HCT116 (cell line): Measurements from ENCODE around the gene UNK. TPM values are rescaled to one million over a fixed set of nuclear protein-coding genes. Genes with fewer than 3 reads are reported as not detected.

Experiments used
- ATAC-seq: fragments of 200-7000 bp; cut with Tn5 transposase; 2 replicates; pipeline ENCODE4 v1.9.1; 2020; ENCODE audit warnings: mild to moderate bottlenecking, moderate library complexity
- BruUV-seq: library from RNA; stranded (reverse); fragments of 400-500 nt; replicated peaks from 2 replicates; lab custom pipeline; 2021; lab: Mats Ljungman, UMichigan
- CTCF ChIA-PET: fragments of 300-600 bp; sonication (Branson Sonifier 250); formaldehyde crosslinking; loops from one replicate; lab custom pipeline; 2021; ENCODE audit warnings: antibody characterized with exemption; lab: Charles Lee
- POLR2A ChIA-PET: fragments of 300-600, 350-600 bp; sonication (Branson Sonifier 250); formaldehyde crosslinking; loops from one replicate; lab custom pipeline; 2021; ENCODE audit warnings: antibody characterized with exemption; lab: Charles Lee
- RAD21 ChIA-PET, 2 experiments: fragments of 300-600 bp; sonication (Branson Sonifier 250); formaldehyde crosslinking; loops; one replicate each; lab custom pipeline; 2023; ENCODE audit warnings: low total read pairs in 2 of 2; ENCODE audit not compliant: uncharacterized antibody in 2 of 2, unreplicated experiment in 2 of 2, low non-redundant PET in 1 of 2; lab: Charles Lee
- DNase-seq: peaks from one replicate; pipeline ENCODE4 v3.0.0-alpha.2; 2010; ENCODE audit warnings: low read depth, low spot score
- H2AFZ ChIP-seq: fragments of 200-600 bp; shearing (Covaris generic), sonication (generic); 2 replicates; pipeline ENCODE4 v1.6.1; 2017; ENCODE audit warnings: low read depth, mixed run types, mixed read lengths, antibody characterized with exemption, low read length; ENCODE audit not compliant: poor library complexity, severe bottlenecking
- H3K27ac ChIP-seq: 2 replicates; pipeline ENCODE4 v1.5.1; 2012; ENCODE audit warnings: low read depth, low read length
- H3K27me3 ChIP-seq: fragments of 200-600 bp; sonication (generic); 2 replicates; pipeline ENCODE4 v1.6.1; 2016; ENCODE audit warnings: mixed run types, low read length, mixed read lengths; ENCODE audit not compliant: insufficient read depth
- H3K36me3 ChIP-seq, 2 experiments: fragments of 200-500 bp in 1 of 2; fragments of 200-600 bp in 1 of 2; sonication (Bioruptor generic) in 1 of 2; sonication (generic) in 1 of 2; 2 replicates each; pipeline versions ENCODE4 v1.5.1 to v1.6.1; 2014 to 2016; ENCODE audit warnings: low read length in 2 of 2, inconsistent platforms in 1 of 2, mixed read lengths in 1 of 2, mixed run types in 1 of 2; ENCODE audit not compliant: insufficient read depth in 2 of 2, control insufficient read depth in 1 of 2
- H3K4me1 ChIP-seq, 2 experiments: fragments of 200-600 bp in 1 of 2; sonication (generic) in 1 of 2; 2 replicates each; pipeline versions ENCODE4 v1.5.1 to v1.6.1; 2012 to 2017; ENCODE audit warnings: low read length in 2 of 2, inconsistent platforms in 1 of 2, mild to moderate bottlenecking in 1 of 2, mixed read lengths in 1 of 2, mixed run types in 1 of 2, moderate library complexity in 1 of 2; ENCODE audit not compliant: insufficient read depth in 2 of 2, control insufficient read depth in 1 of 2
- H3K4me2 ChIP-seq: fragments of 200-600 bp; sonication (generic); 2 replicates; pipeline ENCODE4 v1.6.1; 2017; ENCODE audit warnings: mixed run types, low read length, mixed read lengths
- H3K4me3 ChIP-seq, 2 experiments: fragments of 200-600 bp in 1 of 2; sonication (generic) in 1 of 2; replicated peaks in 1 of 2; 2 replicates each; pipeline ENCODE4 v1.5.1; 2011 to 2016; ENCODE audit warnings: low read length in 2 of 2, control low read depth in 1 of 2, low read depth in 1 of 2, mild to moderate bottlenecking in 1 of 2, mixed read lengths in 1 of 2, mixed run types in 1 of 2
- H3K79me2 ChIP-seq: fragments of 200-600 bp; sonication (generic); 2 replicates; pipeline ENCODE4 v1.6.1; 2017; ENCODE audit warnings: mild to moderate bottlenecking, mixed run types, low read length, moderate library complexity, mixed read lengths; ENCODE audit not compliant: insufficient read depth
- H3K9ac ChIP-seq: fragments of 200-600 bp; sonication (generic); 2 replicates; pipeline ENCODE4 v1.6.1; 2016; ENCODE audit warnings: low read length, mixed read lengths
- H3K9me2 ChIP-seq: fragments of 200-600 bp; sonication (generic), shearing (Covaris generic); 2 replicates; pipeline ENCODE4 v1.6.1; 2017; ENCODE audit warnings: mixed run types, mild to moderate bottlenecking, moderate library complexity; ENCODE audit not compliant: insufficient read depth
- H3K9me3 ChIP-seq, 2 experiments: fragments of 200-500 bp in 1 of 2; fragments of 200-600 bp in 1 of 2; sonication (Bioruptor generic) in 1 of 2; sonication (generic) in 1 of 2; 2 replicates each; pipeline ENCODE4 v1.6.1; 2014 to 2017; ENCODE audit warnings: low read length in 2 of 2, mixed read lengths in 2 of 2, inconsistent platforms in 1 of 2, low read depth in 1 of 2, mild to moderate bottlenecking in 1 of 2, mixed run types in 1 of 2, moderate library complexity in 1 of 2; ENCODE audit not compliant: control insufficient read depth in 1 of 2, insufficient read depth in 1 of 2
- H4K20me1 ChIP-seq: fragments of 200-600 bp; sonication (generic), shearing (Covaris generic); 2 replicates; pipeline ENCODE4 v1.6.1; 2017; ENCODE audit warnings: mixed run types, mild to moderate bottlenecking, moderate library complexity; ENCODE audit not compliant: insufficient read depth
- CEBPB ChIP-seq: IDR thresholded peaks from 2 replicates; pipeline ENCODE4 v1.6.1; 2012; ENCODE audit warnings: low read depth
- EZH2 ChIP-seq: fragments of 200-600 bp; sonication (generic); IDR thresholded peaks from 2 replicates; pipeline ENCODE4 v1.6.1; 2017; ENCODE audit warnings: antibody characterized with exemption, mixed run types
- EZH2phosphoT487 ChIP-seq: fragments of 200-600 bp; IDR thresholded peaks from 2 replicates; pipeline ENCODE4 v1.6.1; 2018; ENCODE audit warnings: antibody characterized with exemption, borderline replicate concordance
- JUND ChIP-seq: IDR thresholded peaks from 2 replicates; pipeline ENCODE4 v1.6.1; 2012
- TCF7L2 ChIP-seq: IDR thresholded peaks from 2 replicates; pipeline ENCODE4 v1.7.0; 2011; ENCODE audit warnings: borderline replicate concordance, inconsistent platforms; ENCODE audit not compliant: insufficient read depth, insufficient read length; ENCODE audit errors: extremely low read depth
- ZNF274 ChIP-seq: fragments of 200-500 bp; sonication (Bioruptor generic); IDR thresholded peaks from 2 replicates; pipeline ENCODE4 v1.6.1; 2014; ENCODE audit warnings: mild to moderate bottlenecking, low read depth, low read length, inconsistent platforms
- intact Hi-C: fragments of 100-400 bp; cut with micrococcal nuclease; formaldehyde crosslinking; loops from 2 replicates; pipeline ENCODE4 v1.10.0; 2022
- total RNA-seq: library from RNA; stranded (reverse); gene quantifications from one replicate; pipeline ENCODE4 v1.2.1, GENCODE V29; 2021; ENCODE audit not compliant: unreplicated experiment
- TF ChIP-seq, protein P1 (sequence below): IDR thresholded peaks from 2 replicates; pipeline ENCODE4 v1.6.1; 2012
- TF ChIP-seq, protein P2 (sequence below): IDR thresholded peaks from 2 replicates; pipeline ENCODE4 v1.6.1; 2012; ENCODE audit warnings: low read depth

UNK gene
- total RNA-seq, 1 experiment from 2014 or later = 40.6 TPM

DNA sequence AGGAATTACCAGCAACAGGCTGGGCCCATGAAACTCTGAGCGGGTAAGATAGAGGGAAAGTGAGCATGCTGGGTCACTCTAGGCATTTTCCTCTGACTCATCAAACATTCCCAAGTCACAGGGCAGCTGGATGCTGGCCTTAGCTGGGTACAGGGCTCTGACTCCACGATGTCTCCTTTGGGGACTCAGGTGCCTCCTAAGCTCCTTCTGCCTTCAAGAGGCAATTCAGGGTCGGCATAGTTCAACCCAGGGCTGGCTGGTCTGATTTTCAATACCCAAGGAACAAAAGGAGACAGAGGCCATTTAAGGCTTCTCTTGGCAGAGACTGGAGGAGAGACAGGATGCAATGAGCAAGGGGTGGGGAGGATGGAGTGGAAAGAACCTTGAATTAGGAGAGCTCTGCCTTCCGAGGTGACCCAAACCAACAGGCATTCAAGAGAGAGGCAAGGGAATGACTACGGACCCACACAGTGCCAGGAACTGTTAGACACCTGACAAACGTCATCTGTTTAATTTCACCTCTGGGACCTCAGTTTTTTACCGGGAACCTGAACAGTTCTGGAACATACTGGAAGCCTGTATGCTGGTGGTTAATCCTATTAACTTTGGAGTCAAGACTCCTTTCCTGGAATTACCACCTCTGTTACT lies 69.6 kb downstream of the UNK start:
- Histone ChIP-seq H3K4me2 (peak overlapping the region; percentile 96), H3K27me3 (no peaks in the 10 kb centered on the region)
- ATAC-seq = no peak
- no peak for TF ChIP-seq ZNF274
- TF ChIP-seq, protein P1, sequence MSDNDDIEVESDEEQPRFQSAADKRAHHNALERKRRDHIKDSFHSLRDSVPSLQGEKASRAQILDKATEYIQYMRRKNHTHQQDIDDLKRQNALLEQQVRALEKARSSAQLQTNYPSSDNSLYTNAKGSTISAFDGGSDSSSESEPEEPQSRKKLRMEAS = no peak
- TF ChIP-seq CEBPB = no peak
- no peak for TF ChIP-seq EZH2
- no peak for TF ChIP-seq JUND
- no peak for TF ChIP-seq EZH2phosphoT487
- TF ChIP-seq, protein P2, sequence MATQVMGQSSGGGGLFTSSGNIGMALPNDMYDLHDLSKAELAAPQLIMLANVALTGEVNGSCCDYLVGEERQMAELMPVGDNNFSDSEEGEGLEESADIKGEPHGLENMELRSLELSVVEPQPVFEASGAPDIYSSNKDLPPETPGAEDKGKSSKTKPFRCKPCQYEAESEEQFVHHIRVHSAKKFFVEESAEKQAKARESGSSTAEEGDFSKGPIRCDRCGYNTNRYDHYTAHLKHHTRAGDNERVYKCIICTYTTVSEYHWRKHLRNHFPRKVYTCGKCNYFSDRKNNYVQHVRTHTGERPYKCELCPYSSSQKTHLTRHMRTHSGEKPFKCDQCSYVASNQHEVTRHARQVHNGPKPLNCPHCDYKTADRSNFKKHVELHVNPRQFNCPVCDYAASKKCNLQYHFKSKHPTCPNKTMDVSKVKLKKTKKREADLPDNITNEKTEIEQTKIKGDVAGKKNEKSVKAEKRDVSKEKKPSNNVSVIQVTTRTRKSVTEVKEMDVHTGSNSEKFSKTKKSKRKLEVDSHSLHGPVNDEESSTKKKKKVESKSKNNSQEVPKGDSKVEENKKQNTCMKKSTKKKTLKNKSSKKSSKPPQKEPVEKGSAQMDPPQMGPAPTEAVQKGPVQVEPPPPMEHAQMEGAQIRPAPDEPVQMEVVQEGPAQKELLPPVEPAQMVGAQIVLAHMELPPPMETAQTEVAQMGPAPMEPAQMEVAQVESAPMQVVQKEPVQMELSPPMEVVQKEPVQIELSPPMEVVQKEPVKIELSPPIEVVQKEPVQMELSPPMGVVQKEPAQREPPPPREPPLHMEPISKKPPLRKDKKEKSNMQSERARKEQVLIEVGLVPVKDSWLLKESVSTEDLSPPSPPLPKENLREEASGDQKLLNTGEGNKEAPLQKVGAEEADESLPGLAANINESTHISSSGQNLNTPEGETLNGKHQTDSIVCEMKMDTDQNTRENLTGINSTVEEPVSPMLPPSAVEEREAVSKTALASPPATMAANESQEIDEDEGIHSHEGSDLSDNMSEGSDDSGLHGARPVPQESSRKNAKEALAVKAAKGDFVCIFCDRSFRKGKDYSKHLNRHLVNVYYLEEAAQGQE = no peak
- TF ChIP-seq TCF7L2 = no peak
- TF ChIP-seq, all 23 proteins: peak for 0
- intact Hi-C loops = loop anchor here (2.0 to 10.0 kb wide), 2 partner anchors 75 to 179 kb away; a partner anchor contains a TSS
- Histone ChIP-seq H3K79me2 (peaks cover 20% of the 10 kb centered on the region; the same call in 1 of the 2 replicates), H3K36me3 (peaks cover 6 to 9% of the 10 kb centered on the region in 2 experiments; a peak in 3 of 4 replicates), H3K4me3 (peak overlapping the region; percentile 75 to 86), H3K27ac (peak overlapping the region; percentile 37), H2AFZ (no peak overlapping the region), H4K20me1 (no peaks in the 10 kb centered on the region), H3K4me1 (peaks cover 15 to 31% of the 10 kb centered on the region in 2 experiments), H3K9me3 (no peaks in the 10 kb centered on the region), H3K9ac (peak overlapping the region; percentile 86), H3K9me2 (no peaks in the 10 kb centered on the region)
- CTCF ChIA-PET = interaction anchor here (1.2 to 4.3 kb wide), 5 partner anchors 8 to 71 kb away, joined by 5 to 57 read pairs (median 20); partner anchors contain the start of gene TRIM47
- BruUV-seq = TSS peak; percentile 87
- DNase-seq = no peak
- RAD21 ChIA-PET = interaction anchor here in 1 of 2 experiments (1.1 to 2.0 kb wide), 2 partner anchors 9 to 21 kb away, joined by 3 to 5 read pairs; no protein-coding TSS in a partner anchor
- POLR2A ChIA-PET = interaction anchor here (1.9 to 6.8 kb wide), 5 partner anchors 21 to 76 kb away, joined by 4 to 83 read pairs (median 23); partner anchors contain the start of genes MRPL38, TRIM47 and TRIM65
